HG03575 (cell line): ENCODE measurements around the gene HNRNPUL2.
"Not testable (repeated sequence)": the region's sequence is repeated elsewhere in the genome, so short reads cannot be mapped to it uniquely, and the experiment has no call there.

Experiments
- ATAC-seq: cut with Tn5 transposase; IDR thresholded peaks from one replicate; pipeline ENCODE4 v1.9.1; 2021; ENCODE audit not compliant: unreplicated experiment, insufficient number of reproducible peaks, low FRiP score; ENCODE audit errors: extremely low read depth

HNRNPUL2 gene

GRCh38 chr11:62727165-62727871 lies at the start of gene HNRNPUL2:
Gene HNRNPUL2, minus strand, starts transcription at chr11:62727457. Its CDS starts 301 bp downstream, at chr11:62727156.
- peak; percentile 36 for ATAC-seq

- ATAC-seq: no peak
These were observed 48.4 kb upstream of the HNRNPUL2 start for GRCh38 chr11:62775646-62776045.

- ATAC-seq: no peak
These were observed 47.1 kb upstream of the HNRNPUL2 start for GRCh38 chr11:62774407-62774806.

GRCh38 chr11:62771144-62772021 lies 44.1 kb upstream of the HNRNPUL2 start, which contains the start of gene TAF6L:
Gene TAF6L, plus strand, starts transcription at chr11:62771396. Its CDS starts 4,388 bp downstream, at chr11:62775784.
- ATAC-seq: peak; percentile 31

GRCh38 chr11:62770778-62771143 lies 43.5 kb upstream of the HNRNPUL2 start:
- no peak for ATAC-seq

GRCh38 chr11:62760867-62761227 lies 33.6 kb upstream of the HNRNPUL2 start:
- not testable (repeated sequence) for ATAC-seq

GRCh38 chr11:62757846-62758788 lies 30.9 kb upstream of the HNRNPUL2 start:
- ATAC-seq: no peak

GRCh38 chr11:62755086-62755615 lies 27.9 kb upstream of the HNRNPUL2 start:
- no peak for ATAC-seq

GRCh38 chr11:62753736-62754603 lies 26.7 kb upstream of the HNRNPUL2 start, which contains the start of gene ZBTB3:
Gene ZBTB3, minus strand, starts transcription at chr11:62754160. Its CDS starts 496 bp downstream, at chr11:62753664.
- peak; percentile 87 for ATAC-seq

- ATAC-seq: no peak
These were observed 25.9 kb upstream of the HNRNPUL2 start for GRCh38 chr11:62752994-62753735.

- no peak for ATAC-seq
These were observed 25.0 kb upstream of the HNRNPUL2 start for GRCh38 chr11:62752177-62752785.

- not testable (repeated sequence) for ATAC-seq
These were observed 22.7 kb upstream of the HNRNPUL2 start for GRCh38 chr11:62749931-62750330.

- no peak for ATAC-seq
These were observed 20.4 kb upstream of the HNRNPUL2 start for GRCh38 chr11:62747475-62748160.

GRCh38 chr11:62737196-62737595 lies 9.9 kb upstream of the HNRNPUL2 start:
- ATAC-seq: no peak

- no peak for ATAC-seq
These were observed 5.6 kb upstream of the HNRNPUL2 start for GRCh38 chr11:62732830-62733229.

GRCh38 chr11:62730076-62730475 lies 2.8 kb upstream of the HNRNPUL2 start:
- not testable (repeated sequence) for ATAC-seq
